HFF-Myc (cell line): ENCODE data around the gene HIVEP1.

Experiments used
- DNase-seq: peaks from one replicate; pipeline ENCODE4 v3.0.0-alpha.2; 2011; ENCODE audit warnings: low read depth; ENCODE audit errors: extremely low read depth
- H3K4me3 ChIP-seq: replicated peaks from 2 replicates; pipeline ENCODE4 v1.5.1; 2011; ENCODE audit warnings: low read depth, mild to moderate bottlenecking, control low read depth, low read length
- TF ChIP-seq, protein P1 (sequence below): IDR thresholded peaks from 2 replicates; pipeline ENCODE4 v1.5.1; 2012; ENCODE audit warnings: mild to moderate bottlenecking, low read depth, low read length, control low read depth; ENCODE audit errors: missing control alignments

Gene HIVEP1

DNA sequence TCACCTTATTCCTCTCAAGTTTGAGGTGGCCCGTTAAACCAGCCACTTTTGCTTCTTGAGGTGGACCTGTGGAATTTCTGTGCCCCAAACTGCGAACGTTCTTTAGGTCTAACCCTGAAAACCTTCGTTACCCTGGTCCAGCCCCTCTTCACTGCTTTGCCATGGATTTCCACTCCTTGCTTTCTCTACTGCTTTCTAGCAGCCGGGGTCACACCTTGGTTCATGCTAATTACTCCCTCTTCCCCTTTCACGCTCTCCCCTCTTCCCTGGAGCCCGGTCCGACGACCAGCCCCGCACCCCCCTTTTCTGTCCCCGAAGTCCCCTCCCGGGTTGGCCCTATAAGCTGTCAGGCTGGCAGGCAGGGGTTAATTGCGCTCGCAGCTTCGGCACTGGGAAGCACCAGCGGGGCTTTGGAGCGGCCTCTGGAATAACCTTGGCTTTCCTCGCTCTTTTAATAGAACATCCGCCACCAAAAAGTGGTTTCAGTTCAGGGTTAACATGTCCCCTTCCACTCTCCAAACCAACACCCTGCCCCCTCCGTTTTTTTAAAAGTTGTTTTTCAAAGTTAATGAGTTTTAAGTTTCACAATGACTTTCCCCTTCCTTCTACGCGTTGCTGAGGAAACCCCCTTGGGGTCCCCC lies 1.4 kb upstream of the HIVEP1 start:
- peak overlapping the region; percentile 62 for H3K4me3 ChIP-seq
- TF ChIP-seq, protein P1, sequence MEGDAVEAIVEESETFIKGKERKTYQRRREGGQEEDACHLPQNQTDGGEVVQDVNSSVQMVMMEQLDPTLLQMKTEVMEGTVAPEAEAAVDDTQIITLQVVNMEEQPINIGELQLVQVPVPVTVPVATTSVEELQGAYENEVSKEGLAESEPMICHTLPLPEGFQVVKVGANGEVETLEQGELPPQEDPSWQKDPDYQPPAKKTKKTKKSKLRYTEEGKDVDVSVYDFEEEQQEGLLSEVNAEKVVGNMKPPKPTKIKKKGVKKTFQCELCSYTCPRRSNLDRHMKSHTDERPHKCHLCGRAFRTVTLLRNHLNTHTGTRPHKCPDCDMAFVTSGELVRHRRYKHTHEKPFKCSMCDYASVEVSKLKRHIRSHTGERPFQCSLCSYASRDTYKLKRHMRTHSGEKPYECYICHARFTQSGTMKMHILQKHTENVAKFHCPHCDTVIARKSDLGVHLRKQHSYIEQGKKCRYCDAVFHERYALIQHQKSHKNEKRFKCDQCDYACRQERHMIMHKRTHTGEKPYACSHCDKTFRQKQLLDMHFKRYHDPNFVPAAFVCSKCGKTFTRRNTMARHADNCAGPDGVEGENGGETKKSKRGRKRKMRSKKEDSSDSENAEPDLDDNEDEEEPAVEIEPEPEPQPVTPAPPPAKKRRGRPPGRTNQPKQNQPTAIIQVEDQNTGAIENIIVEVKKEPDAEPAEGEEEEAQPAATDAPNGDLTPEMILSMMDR: no peak
- DNase-seq: no peak

DNA sequence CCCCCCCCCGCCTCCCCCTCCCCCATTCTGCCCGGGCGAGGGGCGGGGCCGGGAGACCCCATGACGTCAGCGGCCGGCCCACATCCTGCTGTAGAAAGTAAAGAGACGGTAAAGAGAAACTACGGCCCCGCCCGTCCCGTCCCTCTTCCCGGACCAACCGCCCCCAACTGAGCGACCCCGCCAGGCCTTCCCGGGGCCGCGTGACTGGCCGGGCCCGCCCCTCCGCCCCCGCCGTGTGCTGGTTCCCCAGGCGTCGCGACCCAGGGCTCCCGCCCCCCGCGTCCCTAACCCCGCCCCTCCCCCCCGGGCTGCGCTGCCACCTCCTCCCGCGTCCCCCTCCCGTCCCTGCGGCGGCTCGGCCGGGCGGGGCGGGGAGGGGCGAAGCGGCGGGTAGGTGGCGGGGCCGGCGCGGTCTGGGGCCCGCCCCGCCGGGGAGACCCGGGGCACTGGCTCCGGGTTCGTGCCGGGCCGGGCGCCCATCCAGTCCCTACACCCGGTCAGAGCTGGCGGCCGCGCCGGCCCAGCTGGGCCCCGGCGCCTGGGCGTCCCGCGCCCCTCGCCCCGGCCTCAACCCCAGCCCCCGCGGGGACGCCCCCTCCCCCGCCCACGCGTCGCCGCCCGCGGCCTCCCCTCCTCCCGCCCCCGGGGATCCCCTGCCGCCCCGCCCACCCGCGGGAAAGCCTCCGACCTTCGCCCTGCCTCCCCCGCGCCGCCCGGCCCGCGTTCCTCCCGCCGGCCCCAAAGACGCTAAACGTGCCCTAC lies 655 bp upstream of the HIVEP1 start:
- peak; percentile 76 for DNase-seq
- H3K4me3 ChIP-seq: peak overlapping the region; percentile 63
- TF ChIP-seq, protein P1: no peak

DNA sequence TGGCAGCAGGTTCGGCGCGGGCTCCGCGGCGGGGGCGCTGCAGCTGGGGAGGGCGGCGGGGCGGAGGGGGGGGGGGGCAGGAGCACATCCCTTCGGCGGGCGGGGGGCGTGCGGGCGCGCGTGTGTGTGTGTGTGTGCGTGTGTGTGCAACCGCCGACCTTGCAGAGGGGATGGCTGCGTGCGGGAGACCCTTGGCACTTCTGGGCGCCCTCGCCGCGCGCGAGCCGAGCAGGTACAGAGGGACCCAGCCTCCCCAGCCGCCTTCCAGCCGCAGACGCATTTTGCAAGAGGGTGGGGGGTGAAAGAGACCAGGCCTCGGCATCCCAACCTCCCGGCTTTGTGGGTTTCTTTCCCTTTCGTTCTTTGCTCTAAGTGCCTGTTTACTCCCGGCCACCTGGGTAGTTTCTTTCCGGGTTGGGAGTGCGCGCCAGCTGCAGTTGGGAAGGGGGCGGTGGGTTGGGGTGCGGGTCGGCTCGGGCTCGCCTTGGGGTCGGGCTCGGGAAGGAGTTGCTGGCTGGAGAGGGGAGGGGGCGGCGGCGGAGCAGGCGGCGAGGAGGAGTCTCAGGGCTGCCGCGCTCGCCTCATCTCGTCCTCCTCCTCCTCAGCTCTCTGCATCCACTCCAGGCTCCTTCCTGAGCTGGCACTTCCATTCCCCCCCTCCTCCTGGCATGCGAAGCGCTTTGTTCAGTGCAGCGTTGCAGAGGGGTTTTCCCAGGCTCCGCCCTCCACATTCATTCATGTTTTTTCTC lies 620 bp downstream of the HIVEP1 start:
- TF ChIP-seq, protein P1: no peak
- DNase-seq: peak; percentile 75
- peak overlapping the region; percentile 63 for H3K4me3 ChIP-seq

DNA sequence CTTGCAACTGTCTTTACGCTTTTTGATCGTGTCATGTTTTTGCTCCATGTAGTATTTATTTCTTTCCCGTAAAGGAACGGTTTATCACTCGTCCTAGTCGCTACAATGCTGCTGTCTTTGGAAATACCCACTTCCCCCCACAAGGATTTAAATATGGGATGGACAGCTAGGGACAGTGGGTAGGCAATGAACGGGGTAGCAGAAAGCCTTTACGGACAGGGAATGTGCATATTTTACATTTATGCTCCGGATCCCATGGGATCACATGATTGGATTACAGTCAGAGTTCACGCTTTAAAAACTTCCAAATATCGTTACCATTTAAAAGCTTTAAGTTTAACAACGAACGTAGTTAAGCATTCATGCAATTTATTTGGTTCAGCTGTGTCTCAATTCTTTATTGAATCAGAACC lies 1.2 kb downstream of the HIVEP1 start:
- no peak for DNase-seq
- TF ChIP-seq, protein P1: no peak
- H3K4me3 ChIP-seq: peak overlapping the region; percentile 63

DNA sequence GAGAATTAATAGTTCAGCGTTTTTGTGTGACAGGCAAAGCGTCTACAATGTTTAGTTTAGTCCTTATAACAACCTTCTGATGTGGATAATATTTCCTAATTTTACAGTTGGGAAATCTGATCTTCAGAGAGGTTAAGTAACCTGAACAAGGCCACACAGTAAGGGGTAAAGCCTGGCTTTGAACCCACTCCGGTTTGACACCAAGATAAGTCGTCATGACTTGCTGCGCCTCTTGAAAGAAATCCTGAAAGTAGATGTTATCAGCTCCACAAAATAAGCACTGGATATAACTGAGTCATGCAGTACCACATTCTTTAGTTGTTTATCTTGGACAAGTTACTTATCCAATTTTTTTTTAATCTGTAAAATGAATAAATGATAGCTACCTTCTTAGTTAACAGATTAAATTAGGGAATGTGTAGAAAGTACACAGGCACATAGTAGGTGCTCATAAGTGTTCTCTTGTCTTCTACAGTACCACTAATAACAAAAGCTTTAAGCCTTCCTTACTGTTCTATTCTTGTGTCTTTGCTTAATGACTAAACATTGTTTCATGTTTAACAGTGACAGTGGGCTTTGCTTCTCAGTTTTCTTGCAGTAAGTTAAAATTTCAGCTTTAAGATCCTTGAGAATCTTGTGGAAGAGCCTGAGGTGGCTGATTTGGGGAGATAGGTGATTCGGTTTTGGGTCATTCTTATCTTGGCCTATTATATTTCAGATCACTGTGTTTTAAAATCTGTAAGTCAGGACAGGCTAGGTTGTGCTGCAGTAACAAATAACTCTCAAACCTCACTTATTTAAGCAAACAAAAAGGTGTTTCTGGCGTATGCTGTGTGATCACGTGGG lies 2.1 kb downstream of the HIVEP1 start:
- no peak for DNase-seq
- TF ChIP-seq, protein P1: no peak
- H3K4me3 ChIP-seq: no peak overlapping the region; the same call in 1 of the 2 replicates

DNA sequence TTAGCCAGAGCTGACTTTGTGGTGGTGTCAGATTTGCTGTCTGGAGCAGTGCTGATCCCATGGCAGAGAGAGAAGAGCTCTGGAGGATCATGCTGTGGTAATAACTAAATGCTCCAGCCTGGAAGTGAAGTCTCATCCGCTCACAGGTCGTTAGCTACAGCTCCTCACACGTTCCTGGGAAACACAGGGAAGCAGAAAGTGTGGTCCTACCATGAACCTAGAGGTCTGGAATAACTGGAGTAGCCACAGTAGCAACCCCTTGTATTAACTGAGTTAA lies 2.7 kb downstream of the HIVEP1 start:
- H3K4me3 ChIP-seq: no peak overlapping the region
- TF ChIP-seq, protein P1: no peak
- no peak for DNase-seq
